Measurements from ENCODE around the gene TOX2. TPM values are rescaled to one million over a fixed set of nuclear protein-coding genes. Genes with fewer than 3 reads are reported as not detected.
A peak's percentile ranks its signal among the peaks of the same experiment; 100 is the strongest.

TOX2 gene
- total and polyA plus RNA-seq, 2 donors from 2014 or later, result 4.7 to 5.9 TPM

DNA sequence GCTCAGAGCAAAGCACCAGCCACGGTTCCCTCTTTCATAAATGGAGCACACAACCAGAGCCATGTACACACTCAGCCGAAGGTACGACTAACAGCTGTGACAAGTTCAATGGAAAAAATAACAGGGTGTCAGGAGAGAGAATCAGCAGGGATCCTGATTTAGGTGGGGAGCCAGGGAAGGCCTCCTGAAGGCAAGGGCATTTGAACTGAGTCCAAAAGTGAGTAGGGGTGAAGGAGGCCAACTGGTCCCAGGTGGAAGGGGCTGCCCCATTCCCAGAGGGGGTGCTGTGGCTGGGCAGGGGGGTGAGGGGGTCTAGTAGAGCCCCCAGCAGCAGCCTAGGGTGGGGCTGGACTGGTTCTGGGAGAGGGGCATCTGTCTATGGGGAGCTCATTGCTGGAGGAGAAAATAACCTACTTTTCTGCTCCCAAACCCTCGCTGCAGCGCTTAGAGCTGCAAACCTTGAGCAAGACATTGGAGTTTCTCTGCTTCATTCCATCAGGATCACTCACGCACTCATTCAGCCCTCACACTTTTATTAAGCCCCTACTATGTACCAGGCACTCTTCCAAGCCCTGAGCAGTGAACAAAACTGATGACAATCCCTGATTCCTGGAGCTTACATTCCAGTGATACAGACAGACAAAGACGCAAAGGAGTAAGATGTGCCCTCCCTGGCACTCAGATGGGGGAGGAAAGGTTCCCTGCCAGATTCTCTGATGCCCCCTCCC lies 113.5 kb downstream of the TOX2 start:
- Histone ChIP-seq H3K9ac (ENCODE audit: low read length in 3 of 3) (no peak overlapping the region), H3K27ac (ENCODE audit: low read depth in 2 of 2, low read length in 2 of 2) (no peak overlapping the region), H3K27me3 (ENCODE audit: control insufficient read depth, insufficient read depth, low read length) (no peaks in the 10 kb centered on the region), H3K4me3 (ENCODE audit: low read length in 3 of 3) (no peak overlapping the region), H3K36me3 (ENCODE audit: control insufficient read depth in 2 of 3, insufficient read depth in 3 of 3, low read length in 3 of 3) (no peaks in the 10 kb centered on the region), H3K9me3 (ENCODE audit: control insufficient read depth in 2 of 3, insufficient read depth in 1 of 3, low read length in 3 of 3) (no peaks in the 10 kb centered on the region), H3K4me1 (ENCODE audit: control insufficient read depth in 2 of 3, insufficient read depth in 2 of 3, low read depth in 1 of 3, low read length in 3 of 3) (no peaks in the 10 kb centered on the region)
- TF ChIP-seq, protein P1, sequence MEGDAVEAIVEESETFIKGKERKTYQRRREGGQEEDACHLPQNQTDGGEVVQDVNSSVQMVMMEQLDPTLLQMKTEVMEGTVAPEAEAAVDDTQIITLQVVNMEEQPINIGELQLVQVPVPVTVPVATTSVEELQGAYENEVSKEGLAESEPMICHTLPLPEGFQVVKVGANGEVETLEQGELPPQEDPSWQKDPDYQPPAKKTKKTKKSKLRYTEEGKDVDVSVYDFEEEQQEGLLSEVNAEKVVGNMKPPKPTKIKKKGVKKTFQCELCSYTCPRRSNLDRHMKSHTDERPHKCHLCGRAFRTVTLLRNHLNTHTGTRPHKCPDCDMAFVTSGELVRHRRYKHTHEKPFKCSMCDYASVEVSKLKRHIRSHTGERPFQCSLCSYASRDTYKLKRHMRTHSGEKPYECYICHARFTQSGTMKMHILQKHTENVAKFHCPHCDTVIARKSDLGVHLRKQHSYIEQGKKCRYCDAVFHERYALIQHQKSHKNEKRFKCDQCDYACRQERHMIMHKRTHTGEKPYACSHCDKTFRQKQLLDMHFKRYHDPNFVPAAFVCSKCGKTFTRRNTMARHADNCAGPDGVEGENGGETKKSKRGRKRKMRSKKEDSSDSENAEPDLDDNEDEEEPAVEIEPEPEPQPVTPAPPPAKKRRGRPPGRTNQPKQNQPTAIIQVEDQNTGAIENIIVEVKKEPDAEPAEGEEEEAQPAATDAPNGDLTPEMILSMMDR (IDR thresholded peaks at IDR 0.05; ENCODE audit: borderline replicate concordance, extremely low read depth, insufficient read depth), result no peak
- intact Hi-C loops (cut with DNase I), result no loop called here
- FAIRE-seq (no peak), DNase-seq (peak in 1 of 5 donors; percentile 5)

DNA sequence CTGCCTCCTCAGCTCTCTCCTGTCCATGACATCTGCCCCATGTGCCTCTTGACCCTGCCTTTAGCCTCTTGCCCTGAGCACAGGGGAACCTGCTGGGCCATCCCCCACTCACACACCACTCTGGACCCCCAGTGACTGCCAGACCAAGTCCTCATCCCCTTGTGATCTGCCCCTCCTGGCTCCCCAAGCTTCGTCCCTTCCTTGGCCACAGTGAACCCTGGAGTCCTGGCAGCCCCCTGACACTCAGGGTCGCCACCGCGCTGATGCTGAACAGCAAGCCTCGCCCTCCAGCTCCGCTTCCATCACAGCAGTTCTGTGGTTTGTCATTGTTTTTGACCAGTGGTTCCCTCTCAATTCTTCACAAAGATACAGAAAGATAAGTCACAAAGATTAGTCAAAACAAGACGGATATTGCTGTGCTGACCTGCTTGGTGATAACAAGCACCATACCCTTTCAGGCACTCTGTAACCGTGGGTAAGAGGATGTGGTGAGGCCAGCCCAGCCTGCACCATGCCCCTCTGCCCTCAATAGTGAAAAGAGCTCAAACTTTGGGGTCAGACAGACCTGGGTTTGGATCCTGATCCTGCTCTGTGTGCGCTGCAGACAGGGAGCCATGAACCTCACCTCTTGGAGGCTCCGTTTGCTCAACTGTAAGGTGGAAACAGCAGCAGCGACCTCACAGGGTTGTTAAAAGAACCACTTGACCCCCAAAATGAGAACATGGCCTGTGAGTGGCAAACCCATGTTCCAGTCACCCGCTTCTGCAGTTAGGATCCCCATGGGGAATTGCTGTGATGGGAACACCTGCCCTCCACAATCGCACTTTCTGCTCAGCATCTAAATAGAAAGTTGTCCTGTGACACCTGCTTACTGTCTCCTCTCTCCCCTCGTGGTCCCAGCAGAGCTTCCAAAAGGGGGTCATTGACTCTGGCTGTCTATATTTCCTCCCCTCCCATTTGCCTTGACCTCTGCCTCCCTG lies 114.5 kb downstream of the TOX2 start:
- H3K27ac ChIP-seq (ENCODE audit: low read depth in 2 of 2, low read length in 2 of 2), result no peak overlapping the region
- TF ChIP-seq, protein P1 (IDR thresholded peaks at IDR 0.05; ENCODE audit: borderline replicate concordance, extremely low read depth, insufficient read depth), result no peak
- H3K27me3 ChIP-seq (ENCODE audit: control insufficient read depth, insufficient read depth, low read length), result no peaks in the 10 kb centered on the region
- FAIRE-seq, result no peak
- DNase-seq, result peak in 1 of 5 donors; percentile 5
- intact Hi-C loops (cut with DNase I), result no loop called here
- H3K36me3 ChIP-seq (ENCODE audit: control insufficient read depth in 2 of 3, insufficient read depth in 3 of 3, low read length in 3 of 3), result no peaks in the 10 kb centered on the region
- no peaks in the 10 kb centered on the region for H3K9me3 ChIP-seq (ENCODE audit: control insufficient read depth in 2 of 3, insufficient read depth in 1 of 3, low read length in 3 of 3)
- no peak overlapping the region for H3K9ac ChIP-seq (ENCODE audit: low read length in 3 of 3)
- no peaks in the 10 kb centered on the region for H3K4me1 ChIP-seq (ENCODE audit: control insufficient read depth in 2 of 3, insufficient read depth in 2 of 3, low read depth in 1 of 3, low read length in 3 of 3)
- no peak overlapping the region for H3K4me3 ChIP-seq (ENCODE audit: low read length in 3 of 3)

DNA sequence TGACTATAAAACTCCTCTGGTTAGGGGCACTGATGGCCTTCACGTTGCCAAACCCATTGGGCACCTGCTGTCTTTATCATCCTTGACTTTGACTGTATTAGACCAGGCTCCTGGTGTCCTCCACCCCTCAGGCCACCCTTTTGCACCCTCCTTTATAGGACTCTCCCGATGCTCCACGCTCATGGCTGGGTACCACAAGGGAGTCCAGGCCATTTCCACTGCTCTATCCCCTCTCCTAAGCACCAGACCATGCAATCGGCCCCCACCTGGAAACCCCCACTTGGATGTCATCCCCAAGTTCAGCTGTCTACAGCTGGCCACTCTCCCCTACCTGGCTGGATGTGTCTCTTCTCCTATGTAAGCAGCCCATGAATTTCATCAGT lies 115.2 kb downstream of the TOX2 start:
- intact Hi-C loops (cut with DNase I), result no loop called here
- Histone ChIP-seq H3K9me3 (ENCODE audit: control insufficient read depth in 2 of 3, insufficient read depth in 1 of 3, low read length in 3 of 3) (no peaks in the 10 kb centered on the region), H3K4me3 (ENCODE audit: low read length in 3 of 3) (no peak overlapping the region), H3K4me1 (ENCODE audit: control insufficient read depth in 2 of 3, insufficient read depth in 2 of 3, low read depth in 1 of 3, low read length in 3 of 3) (no peaks in the 10 kb centered on the region), H3K27me3 (ENCODE audit: control insufficient read depth, insufficient read depth, low read length) (no peaks in the 10 kb centered on the region), H3K9ac (ENCODE audit: low read length in 3 of 3) (no peak overlapping the region), H3K27ac (ENCODE audit: low read depth in 2 of 2, low read length in 2 of 2) (no peak overlapping the region), H3K36me3 (ENCODE audit: control insufficient read depth in 2 of 3, insufficient read depth in 3 of 3, low read length in 3 of 3) (no peaks in the 10 kb centered on the region)
- FAIRE-seq (no peak), DNase-seq (no peak)
- TF ChIP-seq, protein P1 (IDR thresholded peaks at IDR 0.05; ENCODE audit: borderline replicate concordance, extremely low read depth, insufficient read depth), result no peak
